Coronary artery (tissue), 2 donors: ENCODE data around the gene STAG2.

Experiments
- DNase-seq: peaks from one replicate; pipeline ENCODE4 v3.0.0-alpha.2; 2017; ENCODE audit warnings: low spot score
- H3K27ac ChIP-seq, 2 donors: fragments of 200-600 bp; sonication (generic); one replicate each; pipeline ENCODE4 v1.5.1; 2016 to 2019
- H3K4me3 ChIP-seq: fragments of 200-600 bp; sonication (generic); 2 replicates; pipeline ENCODE4 v1.5.1; 2016; ENCODE audit warnings: mild to moderate bottlenecking, moderate library complexity
- TF ChIP-seq, protein P1 (sequence below): fragments of 200-600 bp; sonication (generic); IDR thresholded peaks from one replicate; pipeline ENCODE4 v1.5.1; 2019; ENCODE audit warnings: antibody characterized with exemption

STAG2 gene

DNA sequence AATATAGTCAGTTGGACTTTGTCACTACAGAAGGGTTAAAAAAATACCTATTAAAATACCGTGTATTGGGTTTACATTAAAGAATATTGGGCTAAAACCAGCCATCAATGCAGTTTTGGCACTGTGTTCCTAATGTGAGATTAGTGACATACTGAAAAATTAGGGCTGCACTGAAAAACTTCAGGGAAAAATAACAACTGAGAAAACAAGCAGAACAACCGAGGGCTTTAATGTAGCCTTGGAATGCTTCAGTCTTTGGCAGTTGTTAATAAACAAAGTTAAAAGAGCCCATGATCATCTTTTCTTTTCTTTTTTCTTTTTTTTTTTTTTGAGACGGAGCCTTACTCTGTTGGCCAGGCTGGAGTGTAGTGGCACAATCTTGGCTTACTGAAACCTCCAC is 12.4 kb downstream of the STAG2 start:
- TF ChIP-seq, protein P1, sequence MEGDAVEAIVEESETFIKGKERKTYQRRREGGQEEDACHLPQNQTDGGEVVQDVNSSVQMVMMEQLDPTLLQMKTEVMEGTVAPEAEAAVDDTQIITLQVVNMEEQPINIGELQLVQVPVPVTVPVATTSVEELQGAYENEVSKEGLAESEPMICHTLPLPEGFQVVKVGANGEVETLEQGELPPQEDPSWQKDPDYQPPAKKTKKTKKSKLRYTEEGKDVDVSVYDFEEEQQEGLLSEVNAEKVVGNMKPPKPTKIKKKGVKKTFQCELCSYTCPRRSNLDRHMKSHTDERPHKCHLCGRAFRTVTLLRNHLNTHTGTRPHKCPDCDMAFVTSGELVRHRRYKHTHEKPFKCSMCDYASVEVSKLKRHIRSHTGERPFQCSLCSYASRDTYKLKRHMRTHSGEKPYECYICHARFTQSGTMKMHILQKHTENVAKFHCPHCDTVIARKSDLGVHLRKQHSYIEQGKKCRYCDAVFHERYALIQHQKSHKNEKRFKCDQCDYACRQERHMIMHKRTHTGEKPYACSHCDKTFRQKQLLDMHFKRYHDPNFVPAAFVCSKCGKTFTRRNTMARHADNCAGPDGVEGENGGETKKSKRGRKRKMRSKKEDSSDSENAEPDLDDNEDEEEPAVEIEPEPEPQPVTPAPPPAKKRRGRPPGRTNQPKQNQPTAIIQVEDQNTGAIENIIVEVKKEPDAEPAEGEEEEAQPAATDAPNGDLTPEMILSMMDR: no peak
- H3K27ac ChIP-seq: no peak overlapping the region
- DNase-seq: no peak
- no peak overlapping the region for H3K4me3 ChIP-seq

DNA sequence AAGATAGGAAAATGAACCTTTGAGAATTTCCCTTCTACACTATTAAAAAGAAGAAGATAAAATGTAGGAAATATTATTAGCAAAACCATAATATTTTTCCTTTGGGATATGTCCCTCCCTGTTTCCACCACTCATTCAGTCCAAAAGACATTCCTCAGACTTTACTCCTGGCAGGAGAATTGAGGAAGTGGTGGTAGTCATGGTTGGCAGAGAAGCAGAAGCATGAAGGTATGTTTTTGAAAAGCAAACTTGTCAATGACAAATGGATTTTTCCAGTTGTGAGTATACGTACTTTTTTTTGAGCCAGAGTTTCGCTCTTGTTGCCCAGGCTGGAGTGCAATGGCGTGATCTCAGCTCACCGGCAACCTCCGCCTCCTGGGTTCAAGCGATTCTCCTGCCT is 13.7 kb downstream of the STAG2 start:
- DNase-seq: no peak
- TF ChIP-seq, protein P1: no peak
- H3K4me3 ChIP-seq: no peak overlapping the region
- H3K27ac ChIP-seq: peak overlapping the region in 1 of 2 donors; percentile 50

DNA sequence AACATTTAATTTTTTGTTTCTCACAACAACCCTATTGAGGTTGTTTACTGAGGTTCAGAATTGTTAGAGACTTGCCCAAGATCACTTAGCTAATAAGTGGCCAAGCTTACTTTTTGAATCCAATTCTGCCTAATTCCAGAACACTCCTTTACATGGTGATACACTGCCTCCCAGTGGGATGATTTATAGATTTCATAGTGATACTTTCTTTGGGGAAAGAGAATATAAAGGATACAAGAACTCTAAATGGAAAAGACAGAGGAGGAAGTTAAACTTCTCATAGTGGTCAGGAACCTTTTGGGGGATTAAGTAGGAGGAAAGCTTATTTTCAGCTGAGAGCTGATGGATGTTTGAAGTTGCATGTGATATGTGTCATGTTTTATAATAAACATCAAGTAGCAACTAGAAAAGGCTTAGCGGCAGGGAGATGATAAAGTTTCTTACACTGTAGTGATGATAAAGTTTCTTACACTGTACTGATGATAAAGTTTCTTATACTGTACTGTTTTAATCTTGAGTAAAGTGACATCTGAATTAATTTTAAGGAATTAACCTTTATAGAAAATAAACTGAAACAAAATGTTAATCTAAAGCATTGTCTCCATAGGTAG is 15.3 kb downstream of the STAG2 start:
- no peak overlapping the region for H3K4me3 ChIP-seq
- TF ChIP-seq, protein P1: no peak
- H3K27ac ChIP-seq: no peak overlapping the region
- DNase-seq: no peak

DNA sequence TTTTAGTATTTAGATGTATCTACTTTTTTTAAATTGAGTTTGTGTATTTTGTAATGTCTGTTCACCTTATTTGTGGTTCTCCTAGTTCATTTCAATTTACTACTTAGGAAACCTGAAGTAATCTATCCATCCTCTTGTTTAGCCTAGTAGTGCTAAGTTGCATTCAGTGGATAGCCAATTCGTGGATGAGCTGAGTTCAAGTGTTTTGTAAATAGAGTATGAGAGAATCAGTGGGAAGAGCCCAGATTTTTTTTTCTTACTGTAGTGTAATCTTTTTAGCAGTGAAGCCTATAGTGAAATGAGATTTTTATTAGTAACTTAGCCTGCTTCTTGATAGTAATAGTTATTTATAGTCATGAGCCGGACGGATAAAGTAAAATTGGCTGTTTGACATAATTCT is 21.7 kb downstream of the STAG2 start:
- no peak for DNase-seq
- no peak overlapping the region for H3K27ac ChIP-seq
- TF ChIP-seq, protein P1: no peak
- no peak overlapping the region for H3K4me3 ChIP-seq

DNA sequence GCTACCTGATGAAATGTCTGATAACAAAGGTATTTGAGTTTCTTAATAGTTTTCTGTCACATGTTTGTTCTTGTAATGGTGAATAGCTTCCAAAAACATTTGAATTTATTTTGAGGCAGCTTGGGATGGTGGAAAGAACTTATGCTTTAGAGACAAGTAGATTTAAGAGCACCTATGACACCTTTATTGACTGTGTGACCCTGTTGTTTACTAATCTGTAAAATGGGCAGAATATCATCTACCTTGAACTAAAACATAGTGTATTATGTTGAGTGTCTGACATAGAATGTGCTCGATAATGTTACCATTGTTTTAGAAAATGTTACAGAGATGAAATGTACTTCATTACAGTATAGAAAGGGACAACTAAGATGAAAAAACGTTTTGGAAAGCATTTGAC is 24.9 kb downstream of the STAG2 start:
- TF ChIP-seq, protein P1: no peak
- Histone ChIP-seq H3K4me3 (no peak overlapping the region), H3K27ac (no peak overlapping the region)
- no peak for DNase-seq

DNA sequence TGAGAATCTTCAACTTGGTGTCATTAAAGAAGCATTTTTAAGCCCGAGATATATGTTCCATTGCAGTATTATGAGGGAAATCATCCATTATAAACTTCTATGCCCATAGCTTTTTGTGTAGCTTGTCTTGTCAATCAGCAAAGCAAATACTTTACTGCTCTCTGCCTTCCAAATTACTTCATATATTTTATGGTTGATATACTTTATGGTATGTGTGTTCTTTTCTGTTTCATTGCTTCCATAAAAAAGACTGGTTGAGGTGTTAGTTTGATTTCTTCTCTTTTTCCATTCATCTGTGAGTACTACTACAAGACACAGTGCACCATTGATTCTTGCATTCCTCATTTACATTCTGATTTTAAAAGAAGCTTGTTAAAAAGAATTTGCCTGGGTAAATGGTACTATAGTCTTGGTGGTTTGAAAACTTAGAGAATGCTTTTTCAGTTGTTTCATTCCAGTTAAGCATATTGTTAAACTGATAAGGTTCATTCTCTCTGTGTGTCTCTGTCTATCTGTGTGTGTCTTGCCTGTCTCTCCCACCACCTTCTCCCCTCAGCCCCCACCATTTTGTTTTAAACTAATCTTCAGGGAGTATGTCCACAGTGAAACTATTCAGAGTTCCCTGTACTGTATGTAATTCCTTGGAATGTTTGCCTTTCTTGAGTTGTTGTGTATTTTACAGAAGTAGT is 27.1 kb downstream of the STAG2 start:
- Histone ChIP-seq H3K4me3 (no peak overlapping the region), H3K27ac (no peak overlapping the region)
- TF ChIP-seq, protein P1: no peak
- no peak for DNase-seq

DNA sequence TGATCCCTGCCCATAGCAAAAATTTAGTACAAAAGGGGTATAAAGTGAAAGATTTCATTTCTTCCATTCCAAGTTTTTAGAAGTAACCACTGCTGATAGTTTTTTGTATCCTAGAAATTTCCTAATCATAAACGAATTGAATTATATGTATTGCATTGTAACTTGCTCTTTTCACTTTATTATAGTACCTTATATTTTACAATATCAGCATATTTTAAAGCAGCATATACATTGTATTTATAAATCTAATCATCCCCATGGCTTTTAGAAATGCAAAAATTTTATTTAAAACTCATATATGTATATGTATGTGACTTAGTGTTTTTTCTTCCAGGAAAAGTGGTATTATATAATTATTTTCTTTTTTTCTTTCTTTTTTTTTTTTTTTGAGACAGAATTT is 27.7 kb downstream of the STAG2 start:
- Histone ChIP-seq H3K27ac (no peak overlapping the region), H3K4me3 (no peak overlapping the region)
- DNase-seq: no peak
- TF ChIP-seq, protein P1: no peak
